ENCODE data around the gene TSFM.

TSFM gene

DNA sequence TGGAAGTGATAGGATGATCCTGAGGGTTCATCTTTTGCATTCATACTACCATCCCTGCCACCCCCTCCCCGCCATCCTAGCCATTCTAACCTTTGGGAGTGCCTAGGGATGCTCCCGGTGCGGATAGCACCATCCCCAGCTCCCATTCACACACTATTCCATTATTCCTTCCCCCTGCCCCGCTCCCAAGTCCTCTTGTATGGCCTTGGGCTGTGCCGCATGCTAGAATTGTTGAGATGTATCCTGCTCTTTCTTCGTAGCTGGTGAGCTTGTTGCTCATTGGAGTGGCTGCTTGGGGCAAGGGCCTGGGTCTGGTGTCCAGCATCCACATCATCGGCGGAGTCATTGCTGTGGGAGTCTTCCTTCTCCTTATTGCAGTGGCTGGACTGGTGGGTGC, 37.1 kb upstream of the TSFM start:
- in situ Hi-C loops (cut with HindIII; ENCODE audit: low sequenced_read_pairs), result no loop called here

DNA sequence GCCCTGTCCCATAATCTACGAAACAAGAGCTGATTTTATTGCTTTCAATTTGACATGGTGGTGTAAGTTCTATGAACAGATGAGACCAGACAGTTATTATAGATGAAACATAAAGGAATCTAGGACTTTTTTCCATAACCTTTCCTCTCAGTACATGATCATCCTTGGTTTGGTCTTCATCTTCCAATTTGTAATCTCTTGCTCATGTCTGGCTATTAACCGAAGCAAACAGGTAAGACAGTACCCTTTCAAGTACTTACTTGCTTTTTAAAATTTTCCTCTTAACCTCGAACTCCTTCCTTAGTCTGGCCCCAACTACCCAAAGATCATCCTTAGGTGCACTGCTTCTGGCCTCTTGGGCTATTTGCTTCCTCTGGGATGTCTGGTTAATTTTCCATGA, 36.6 kb upstream of the TSFM start:
- in situ Hi-C loops (cut with HindIII; ENCODE audit: low sequenced_read_pairs), result no loop called here

GRCh38 chr12:57749061-57749460, 33.5 kb upstream of the TSFM start:
- in situ Hi-C loops (cut with HindIII; ENCODE audit: low sequenced_read_pairs), result no loop called here

DNA sequence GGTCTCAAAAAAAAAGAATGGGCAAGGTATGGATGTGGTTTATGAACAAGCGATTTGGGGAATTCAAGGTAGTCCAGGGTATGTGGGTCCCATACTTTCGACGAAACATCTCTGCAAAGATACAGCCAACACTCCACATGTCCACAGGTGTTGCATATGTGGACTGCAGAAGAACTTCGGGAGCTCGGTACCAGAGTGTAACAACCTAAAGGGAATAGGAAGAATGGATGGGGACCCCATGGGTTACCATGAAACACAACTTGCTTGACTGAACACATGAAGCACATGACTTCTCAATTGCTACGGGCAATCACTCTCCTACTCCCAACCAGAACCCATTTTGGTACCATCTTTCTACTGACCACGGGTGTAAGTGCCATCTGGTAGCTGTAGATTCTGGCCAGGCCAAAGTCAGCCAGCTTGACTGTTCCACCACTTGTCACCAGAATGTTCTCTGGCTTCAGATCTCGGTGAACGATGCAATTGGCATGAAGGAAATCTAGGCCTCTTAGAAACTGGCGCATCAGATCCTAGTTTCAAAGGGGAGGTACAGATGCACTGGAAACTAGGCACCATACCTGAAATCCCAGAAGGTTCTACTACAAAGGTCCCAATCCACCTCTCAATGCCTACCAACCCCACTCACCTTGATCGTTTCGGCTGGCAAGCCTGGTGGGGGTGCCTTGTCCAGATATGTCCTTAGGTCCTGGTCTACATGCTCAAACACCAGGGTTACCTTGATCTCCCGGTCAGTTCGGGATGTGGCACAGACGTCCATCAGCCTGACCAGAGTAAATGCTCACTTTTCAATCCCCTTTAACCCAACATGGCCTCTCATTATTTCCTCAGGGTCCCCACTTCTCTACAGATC, 31.8 kb upstream of the TSFM start:
- in situ Hi-C loops (cut with HindIII; ENCODE audit: low sequenced_read_pairs), result no loop called here

DNA sequence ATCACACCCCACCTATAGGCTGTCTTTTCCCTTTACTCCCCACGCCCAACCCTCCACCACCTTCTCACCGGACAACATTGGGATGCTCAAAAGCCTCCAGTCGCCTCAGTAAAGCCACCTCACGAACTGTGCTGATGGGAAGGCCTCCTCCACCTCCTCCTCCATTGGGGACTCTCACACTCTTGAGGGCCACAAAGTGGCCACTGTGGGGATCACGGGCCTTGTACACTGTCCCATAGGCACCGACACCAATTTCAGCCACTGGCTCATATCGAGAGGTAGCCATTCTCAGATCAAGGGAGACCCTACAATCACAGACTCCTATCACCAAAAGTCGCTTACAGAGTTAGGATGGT, 31.2 kb upstream of the TSFM start:
- in situ Hi-C loops (cut with HindIII; ENCODE audit: low sequenced_read_pairs), result no loop called here

DNA sequence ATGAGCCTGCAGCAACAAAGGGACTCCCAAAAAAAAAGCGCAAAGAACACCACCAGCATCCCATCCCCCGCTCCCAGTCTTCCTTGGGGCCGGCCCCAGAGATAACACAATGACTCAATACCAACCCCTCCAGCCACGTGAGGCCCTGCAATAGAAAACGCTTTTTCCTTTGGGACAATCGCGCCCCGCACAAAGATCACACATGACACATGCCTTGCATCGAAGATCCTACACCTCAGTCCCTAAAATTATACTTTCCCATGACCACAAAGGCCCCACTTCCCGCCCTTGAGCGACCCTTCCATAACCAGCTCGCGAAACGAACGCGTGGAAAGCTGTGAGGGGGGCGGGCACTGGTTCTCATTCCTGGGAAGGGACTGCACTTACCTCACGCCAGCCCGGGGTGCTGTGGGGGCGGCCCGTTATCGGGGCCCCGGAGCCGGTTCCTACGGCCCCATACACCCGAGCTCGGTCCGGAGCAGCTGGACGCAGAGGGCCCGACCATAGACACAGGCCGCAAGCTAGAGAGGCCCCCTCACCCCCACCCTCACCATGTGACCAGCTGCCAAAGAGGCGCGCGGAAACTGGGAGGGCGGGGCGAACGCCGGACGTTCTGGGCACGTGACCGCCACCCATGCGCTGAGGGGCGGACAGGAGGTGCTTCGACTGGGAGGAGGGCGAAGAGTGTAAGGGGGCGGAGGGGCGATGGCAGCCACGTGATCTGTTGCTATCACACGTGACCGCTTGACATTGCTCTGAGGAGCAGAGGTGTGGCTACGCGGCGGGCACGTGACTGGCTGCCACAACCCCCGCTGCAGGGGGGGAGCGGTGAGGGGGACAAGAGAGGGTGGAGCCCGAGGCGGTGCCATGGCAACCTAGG, 30.6 kb upstream of the TSFM start, which contains the start of gene CDK4:
TSS of gene CDK4 (minus strand) at position 523 of the 880 bp plus-strand sequence. CDS start 593 bp downstream, outside the sequence.
- in situ Hi-C loops (cut with HindIII; ENCODE audit: low sequenced_read_pairs), result no loop called here

DNA sequence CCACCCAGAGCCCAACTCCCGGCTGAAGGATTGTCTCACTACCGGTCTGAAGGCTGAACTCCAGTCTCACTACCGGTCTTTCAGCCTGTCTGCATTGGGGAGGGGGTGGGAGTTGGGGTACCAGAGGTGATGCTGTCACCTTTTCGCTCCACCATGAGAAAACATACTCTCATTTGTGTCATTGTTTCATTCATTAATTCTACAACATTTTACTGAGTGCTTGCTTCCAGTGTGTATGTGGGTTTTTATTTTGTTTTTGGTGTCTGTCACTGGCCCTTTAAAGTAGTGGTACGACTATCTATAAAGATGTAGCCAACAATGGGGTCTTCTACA, 30.0 kb upstream of the TSFM start:
- in situ Hi-C loops (cut with HindIII; ENCODE audit: low sequenced_read_pairs), result no loop called here

DNA sequence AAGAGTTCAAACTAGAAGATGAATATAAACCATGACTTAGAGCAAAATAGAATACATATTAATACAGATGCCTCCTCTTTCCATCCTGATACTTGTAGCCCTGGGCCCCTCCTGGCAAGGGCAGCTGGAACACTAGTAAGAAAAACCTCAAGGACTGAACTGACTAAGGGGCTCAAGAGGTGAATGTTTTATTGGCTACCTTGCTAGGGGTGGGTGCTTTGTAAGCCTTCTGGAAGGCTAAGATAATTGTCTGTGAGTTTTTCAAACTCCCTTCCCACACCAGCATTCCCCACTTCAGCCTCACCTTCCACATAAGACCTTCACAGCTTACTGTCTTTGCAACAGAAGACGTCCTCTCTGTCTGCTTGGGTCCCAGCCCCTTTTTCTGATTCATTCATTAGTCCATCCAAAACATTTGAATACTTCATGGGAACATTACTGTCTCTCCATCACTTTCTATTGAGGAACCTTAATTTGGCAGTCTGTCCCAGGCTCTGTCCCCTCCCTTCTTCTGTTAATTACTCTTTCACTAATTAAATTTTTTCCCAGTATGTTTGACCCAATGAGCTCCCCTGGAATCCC, 28.7 kb upstream of the TSFM start:
- in situ Hi-C loops (cut with HindIII; ENCODE audit: low sequenced_read_pairs), result no loop called here

GRCh38 chr12:57754411-57755193, 28.0 kb upstream of the TSFM start, which contains the start of gene MARCHF9:
Gene MARCHF9, plus strand, starts transcription at chr12:57755103. Its CDS starts 426 bp downstream, at chr12:57755529.
- in situ Hi-C loops (cut with HindIII; ENCODE audit: low sequenced_read_pairs), result no loop called here

DNA sequence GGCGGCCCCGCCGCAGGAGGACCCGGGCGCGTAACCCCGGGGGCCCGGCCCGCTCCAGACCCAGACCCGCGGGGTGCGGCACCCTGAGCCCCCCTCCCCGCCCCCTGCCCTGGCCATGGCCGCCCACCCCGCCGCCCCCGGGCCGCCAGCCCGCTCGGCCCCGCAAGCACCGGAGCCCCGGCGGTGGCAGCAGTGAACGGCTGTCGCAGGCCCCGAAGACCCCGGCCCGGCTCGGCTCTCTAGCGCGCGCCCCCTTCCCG, 27.5 kb upstream of the TSFM start:
- in situ Hi-C loops (cut with HindIII; ENCODE audit: low sequenced_read_pairs), result no loop called here

DNA sequence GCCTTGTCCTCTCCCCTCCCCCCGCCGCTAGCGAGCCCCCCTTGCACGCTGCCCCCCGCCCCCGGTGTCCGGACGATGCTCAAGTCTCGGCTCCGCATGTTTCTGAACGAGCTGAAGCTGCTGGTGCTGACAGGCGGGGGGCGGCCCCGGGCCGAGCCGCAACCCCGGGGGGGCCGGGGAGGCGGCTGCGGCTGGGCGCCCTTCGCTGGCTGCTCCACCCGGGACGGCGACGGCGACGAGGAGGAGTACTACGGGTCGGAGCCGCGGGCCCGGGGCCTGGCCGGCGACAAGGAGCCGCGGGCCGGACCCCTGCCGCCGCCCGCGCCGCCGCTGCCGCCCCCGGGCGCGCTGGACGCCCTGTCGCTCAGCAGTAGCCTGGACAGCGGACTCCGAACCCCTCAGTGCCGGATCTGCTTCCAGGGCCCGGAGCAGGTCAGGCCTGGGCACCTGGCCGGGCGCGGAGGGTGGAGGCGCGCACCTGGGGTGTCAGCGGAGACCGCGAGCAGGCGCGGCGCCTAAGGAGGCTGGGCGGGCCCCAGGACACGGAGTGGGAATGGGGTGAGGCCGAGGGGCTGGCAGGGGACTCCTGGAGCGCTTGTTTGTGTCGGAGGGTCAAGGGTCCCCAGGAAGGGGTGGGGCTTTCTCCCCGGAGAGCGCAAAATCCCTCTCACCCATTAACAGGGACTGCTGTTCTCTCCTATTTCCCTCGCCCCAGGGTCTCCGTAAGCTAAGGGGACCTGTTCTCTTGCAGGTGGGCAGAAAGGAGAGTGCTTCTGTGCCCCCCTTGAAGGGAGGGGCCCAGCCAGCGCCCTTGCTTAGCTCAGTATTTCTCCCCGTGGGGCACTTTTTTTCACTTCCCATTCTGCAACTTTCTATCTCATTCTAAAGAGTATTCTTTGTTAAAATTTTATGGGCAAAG, 26.9 kb upstream of the TSFM start:
- in situ Hi-C loops (cut with HindIII; ENCODE audit: low sequenced_read_pairs), result no loop called here

- in situ Hi-C loops (cut with HindIII; ENCODE audit: low sequenced_read_pairs), result no loop called here
These were observed 25.9 kb upstream of the TSFM start for GRCh38 chr12:57756406-57757341.

DNA sequence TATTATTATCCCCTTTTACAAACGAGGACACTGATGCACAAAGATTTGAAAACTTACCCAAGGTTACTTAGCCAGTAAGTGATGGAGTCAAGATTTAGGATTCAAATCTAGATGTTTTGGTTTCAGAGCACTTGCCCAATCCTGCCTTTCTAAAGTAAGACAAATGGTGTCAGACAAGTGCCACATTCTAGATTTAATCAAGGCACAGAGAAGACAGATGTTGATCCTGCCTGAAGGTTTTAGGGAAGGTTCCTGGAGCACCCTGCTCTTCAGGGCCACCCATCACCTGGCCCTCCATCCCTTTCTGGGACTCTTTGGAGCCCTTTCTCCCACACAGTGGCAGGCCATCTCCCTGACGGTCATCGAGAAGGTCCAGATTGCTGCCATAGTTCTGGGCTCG, 24.8 kb upstream of the TSFM start:
- in situ Hi-C loops (cut with HindIII; ENCODE audit: low sequenced_read_pairs), result no loop called here

DNA sequence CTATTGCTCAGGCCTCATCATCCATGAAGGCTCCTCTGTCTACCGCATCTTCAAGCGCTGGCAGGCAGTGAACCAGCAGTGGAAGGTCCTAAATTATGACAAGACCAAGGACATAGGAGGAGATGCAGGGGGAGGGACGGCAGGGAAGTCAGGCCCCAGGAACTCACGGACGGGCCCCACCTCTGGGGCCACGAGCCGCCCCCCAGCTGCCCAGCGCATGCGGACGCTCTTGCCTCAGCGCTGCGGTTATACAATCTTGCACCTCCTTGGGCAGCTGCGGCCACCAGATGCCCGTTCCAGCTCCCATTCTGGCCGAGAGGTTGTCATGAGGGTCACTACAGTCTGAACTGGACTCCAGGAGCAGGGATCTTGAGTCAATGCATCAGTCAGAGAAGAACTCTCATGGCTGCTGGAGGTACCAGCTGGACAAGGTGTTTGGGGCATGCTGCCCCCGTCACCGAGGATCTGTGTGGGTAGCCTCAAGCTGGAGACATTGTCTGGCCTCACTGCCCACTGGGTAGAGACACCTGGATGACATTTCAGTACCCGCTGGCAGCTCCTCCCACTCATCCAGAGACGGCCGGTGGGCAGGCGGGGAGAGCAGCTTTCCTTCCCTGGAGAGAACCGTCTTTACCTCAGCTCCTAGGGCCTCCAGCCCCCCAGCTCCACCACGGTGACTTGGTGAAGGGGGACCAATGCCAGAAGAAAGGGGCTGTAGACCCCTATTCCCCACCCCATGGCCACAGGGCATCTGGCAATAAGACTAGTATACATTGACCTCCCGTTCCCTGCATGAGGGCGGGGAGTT, 23.8 kb upstream of the TSFM start:
- in situ Hi-C loops (cut with HindIII; ENCODE audit: low sequenced_read_pairs), result no loop called here

- in situ Hi-C loops (cut with HindIII; ENCODE audit: low sequenced_read_pairs), result no loop called here
These were observed 23.1 kb upstream of the TSFM start for GRCh38 chr12:57759360-57759980.

GRCh38 chr12:57760347-57760982, 22.1 kb upstream of the TSFM start:
- in situ Hi-C loops (cut with HindIII; ENCODE audit: low sequenced_read_pairs), result no loop called here

GRCh38 chr12:57761391-57761998, 21.1 kb upstream of the TSFM start:
- in situ Hi-C loops (cut with HindIII; ENCODE audit: low sequenced_read_pairs), result no loop called here

Data from DLD1 (cell line).